Activated CD4-positive, alpha-beta T cell treated with anti-CD3 and anti-CD28 coated beads, Interleukin-10, Interleukin-2, amounts not matched to agents 100 ng/mL and 50 ng/mL, durations not matched to agents 16 hours and 8 hours (primary cell): Measurements from ENCODE around the gene CDH5.

Experiments
- DNase-seq: peaks from one replicate; pipeline ENCODE4 v3.0.0-alpha.2; 2020

CDH5 gene

DNA sequence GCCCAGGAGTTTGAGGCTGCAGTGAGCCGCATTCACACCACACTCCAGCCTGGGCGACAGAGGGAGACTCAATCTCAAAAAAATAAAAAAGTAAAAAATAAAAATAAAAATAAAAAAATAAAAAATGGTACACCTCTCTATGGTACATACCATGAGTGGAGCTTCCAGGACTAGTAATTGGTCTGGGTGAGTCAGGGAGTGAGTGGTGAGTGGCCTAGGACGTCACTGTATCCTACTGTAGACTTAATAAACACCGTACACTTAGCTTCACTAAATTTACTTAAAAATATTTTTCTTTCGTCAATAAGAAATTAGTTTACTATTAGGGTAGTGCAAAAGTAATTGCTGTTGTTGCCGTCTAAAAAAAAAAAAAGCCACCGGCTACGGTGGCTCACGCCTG is 9.0 kb downstream of the CDH5 start:
- DNase-seq, result no peak

DNA sequence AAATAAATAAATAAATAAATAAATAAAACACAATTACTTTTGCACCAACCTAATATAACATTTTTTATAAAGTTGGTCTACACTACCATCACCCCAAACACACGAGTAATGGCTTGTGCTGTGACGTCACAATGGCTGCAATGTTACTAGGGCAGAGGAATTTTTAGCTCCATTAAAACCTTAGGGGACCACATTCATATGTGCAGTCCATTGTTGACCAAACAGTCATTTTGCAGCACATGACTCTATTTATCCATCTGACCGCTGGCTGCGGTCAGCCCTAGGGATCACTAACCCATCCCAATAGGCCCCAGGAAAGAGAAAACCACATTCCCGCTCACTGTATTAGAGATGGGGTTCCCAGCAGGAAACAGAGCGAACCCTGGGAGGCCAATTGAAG is 9.6 kb downstream of the CDH5 start:
- no peak for DNase-seq

DNA sequence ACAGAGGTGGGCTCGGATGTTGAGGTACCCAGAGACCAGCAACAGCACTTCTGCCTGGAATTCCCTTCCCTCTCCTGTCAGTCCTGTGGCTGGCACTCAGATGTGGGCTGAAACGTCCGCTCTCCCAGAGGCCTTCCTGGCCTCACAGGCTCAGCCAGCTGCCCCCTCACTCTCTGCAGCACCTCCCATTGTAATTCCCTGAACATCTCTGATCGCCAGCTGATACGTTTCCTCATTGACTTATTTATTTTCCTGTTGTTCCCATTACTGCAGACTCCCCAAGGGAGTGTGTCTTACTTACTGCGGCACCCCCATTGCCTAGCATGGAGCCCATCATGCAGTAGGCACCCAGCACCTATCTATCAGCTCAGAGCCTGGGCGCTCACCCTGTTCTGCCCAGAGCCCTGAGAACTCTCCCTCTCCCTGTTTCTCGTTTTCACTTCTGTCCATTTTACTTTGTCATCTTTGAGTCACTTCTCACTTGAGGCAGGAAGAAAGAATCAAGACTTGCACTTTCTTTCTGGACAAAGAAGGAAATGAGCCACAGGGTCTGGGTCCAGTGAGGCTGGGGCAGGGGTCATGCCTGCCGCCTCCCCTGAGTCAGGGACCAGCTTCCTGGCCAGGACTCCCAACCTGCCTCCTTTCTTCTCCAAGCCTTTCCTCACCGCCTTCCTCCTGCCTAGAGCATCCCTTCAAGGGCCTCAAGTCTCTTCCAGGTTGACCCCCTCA is 10.2 kb downstream of the CDH5 start:
- DNase-seq, result no peak

DNA sequence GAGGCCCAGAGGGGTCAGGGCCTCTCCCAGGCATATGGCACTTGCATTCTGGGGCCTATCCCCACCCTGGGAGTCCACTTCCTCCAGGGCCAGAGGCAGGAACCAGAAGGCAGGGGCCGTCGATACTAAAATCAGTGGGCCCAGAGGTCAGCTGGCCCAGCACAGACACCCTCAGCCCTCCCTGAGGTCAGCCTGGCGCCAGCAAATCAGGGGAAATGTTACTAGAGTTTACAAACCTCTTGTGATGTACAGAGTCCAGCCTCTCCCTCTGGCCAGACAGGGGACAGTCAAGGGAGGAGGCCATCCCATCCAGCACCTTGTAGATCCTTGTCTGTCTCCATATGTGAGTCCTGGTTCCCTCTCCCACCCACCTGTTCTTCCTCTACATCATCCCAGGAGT is 10.8 kb downstream of the CDH5 start:
- DNase-seq, result no peak

DNA sequence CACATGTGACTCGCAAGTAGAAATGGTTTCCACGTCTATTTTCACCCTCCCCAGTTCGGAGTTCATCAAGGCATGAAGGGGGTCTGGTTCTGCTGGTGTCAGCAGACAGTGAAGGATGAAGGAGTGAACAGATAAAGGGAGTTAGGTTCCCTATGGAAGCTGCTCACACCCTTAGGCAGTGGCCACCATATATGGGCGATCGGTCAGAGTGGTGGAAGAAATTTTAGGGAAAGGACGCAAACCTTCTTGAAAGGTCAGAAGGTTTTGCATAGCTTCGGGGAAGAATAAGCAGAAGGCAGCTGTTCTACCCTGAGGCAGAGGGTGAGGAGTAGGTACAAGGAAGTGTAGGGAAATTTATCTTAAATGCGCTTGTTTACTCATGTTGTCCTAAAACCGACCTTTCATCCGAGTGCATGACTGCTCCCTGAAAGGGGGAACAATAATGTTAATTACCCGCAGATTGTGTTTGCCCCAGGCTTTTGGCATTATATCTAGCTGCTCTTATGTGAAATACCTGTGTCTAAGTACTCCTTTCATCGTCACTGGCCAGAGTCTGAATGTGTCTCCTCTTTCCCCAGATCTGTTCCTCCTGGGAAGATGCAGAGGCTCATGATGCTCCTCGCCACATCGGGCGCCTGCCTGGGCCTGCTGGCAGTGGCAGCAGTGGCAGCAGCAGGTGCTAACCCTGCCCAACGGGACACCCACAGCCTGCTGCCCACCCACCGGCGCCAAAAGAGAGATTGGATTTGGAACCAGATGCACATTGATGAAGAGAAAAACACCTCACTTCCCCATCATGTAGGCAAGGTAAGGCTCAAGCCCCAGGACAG is 12.5 kb downstream of the CDH5 start:
- DNase-seq, result no peak

DNA sequence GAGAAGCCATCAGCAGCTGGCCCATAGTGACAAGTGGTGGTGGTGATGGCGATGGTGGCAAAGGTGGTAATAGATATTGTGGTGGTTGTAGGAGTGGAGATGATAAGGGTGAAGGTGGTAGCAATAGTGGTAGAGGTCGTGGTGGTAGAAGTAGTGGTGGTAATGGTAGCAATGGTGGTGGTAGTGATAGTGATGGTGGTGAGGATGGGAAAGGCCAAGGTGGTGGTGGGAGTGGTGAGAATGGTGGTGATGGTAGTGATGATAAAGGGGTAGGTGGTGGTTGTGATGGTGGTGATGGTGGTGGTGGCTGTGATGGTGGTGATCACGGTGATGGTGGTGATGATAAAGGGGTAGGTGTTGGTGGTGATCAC is 13.1 kb downstream of the CDH5 start:
- no peak for DNase-seq

DNA sequence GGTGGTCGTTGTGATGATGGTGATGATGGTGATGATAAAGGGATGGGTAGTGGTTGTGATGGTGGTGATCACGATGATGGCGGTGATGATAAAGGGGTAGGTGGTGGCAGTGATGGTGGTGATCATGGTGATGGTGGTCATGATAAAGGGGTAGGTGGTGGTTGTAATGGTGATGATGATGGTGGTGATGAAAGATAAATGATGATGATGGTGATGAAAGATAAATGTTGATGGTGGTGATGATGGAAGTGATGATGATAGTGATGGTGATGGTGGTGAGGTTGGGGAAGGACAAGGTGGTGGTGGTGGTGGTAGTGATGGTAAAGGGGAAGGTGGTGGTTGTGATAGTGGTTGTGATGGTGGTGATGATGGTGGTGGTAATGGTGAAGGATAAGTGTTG is 13.9 kb downstream of the CDH5 start:
- DNase-seq, result no peak

DNA sequence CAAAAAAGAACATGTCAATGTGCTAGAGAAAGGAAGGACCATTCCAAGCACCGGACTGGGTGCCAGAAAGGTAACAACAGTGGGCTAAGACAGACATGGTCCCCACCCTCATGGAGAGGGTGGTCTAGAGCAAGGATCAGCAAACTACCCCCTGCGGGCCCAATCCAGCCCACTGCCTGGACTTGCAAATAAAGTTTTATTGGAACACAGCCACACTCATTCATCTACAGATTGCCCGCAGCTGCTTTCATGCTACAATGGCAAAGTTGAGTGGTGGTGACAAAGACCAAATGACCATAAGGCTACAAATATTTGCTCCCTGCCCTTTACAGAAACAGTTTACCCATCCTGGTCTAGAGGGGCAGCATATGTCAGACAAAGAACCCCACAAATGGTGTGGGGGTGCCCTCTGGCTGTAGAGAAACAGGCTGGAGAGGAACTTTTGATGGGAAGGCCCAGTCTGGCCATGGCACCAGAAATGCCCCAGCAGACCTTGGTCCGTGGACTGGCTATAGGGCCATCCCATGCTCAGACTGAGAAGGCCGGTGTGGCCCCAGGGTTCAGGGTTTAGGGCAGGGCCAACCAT is 15.2 kb downstream of the CDH5 start:
- DNase-seq, result no peak

DNA sequence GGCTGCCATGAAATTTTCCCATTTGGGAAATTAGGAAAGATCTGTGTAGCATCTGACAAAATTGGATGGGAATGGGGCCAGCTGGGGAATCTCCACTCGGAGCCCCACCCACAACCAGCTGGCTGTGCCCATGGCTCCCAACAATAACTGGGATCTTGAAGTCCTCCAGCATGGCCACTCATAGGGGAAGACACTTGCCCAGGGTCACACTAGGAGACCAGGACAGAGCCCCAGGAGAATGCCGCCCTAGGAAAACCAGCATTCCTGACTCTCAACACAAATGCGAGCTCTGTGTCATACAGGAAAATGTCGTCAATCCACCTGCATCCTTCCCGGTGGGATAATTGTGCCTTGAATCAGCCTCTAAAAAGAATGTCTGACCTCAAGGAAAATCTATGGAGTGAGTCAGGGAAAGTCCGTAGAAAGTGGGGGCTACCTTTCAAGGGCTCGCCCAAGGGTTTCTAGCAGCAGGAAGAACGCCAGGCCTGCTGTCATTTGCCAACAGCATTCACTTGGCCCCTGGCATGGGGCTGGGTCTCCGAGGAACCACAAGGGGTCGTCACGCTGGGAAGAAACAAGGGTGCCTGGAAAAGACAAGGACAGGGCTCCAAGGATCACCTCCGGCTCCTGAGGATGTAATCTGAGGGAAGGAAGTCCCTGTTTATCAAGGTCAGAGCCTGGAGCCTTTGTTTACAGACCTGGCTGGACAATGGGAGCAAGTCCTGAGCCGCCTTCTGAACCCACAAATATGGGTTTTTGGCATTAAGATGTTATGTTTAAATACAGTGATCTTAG is 15.9 kb downstream of the CDH5 start:
- DNase-seq, result no peak

DNA sequence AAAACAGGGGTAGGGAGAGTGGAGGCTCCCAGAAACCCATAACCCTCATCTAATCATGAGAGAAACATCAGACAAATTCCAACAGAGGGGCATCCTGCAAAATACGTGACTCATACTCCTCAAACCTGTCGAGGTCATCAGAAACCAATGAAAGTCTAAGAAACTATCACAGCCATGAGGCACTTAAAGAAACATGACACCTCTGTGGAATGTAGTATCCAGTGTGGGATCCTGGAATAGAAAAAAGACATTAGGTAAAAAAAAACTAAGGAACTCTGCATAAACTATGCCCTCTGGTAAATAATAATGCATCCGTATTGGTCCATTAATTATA is 16.4 kb downstream of the CDH5 start:
- DNase-seq, result no peak

DNA sequence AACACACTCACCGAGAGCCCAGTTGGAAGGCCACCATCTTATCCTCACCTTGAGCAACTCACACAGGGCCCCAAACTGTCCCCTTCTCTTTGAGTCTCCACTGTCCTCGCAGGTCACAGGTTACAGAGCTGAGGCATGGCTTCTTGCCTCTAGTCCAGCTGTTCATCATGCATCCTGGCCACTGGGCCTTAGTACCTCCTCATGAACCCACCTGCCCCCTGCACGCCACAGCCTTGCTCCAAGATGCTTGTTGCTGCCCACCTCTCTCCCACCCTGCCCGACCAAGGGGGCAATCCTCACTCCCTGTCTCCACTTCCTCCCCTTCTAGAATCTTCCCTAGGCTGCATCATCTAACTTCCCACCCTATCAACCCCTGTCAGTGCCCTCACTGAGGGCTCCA is 17.1 kb downstream of the CDH5 start:
- no peak for DNase-seq

DNA sequence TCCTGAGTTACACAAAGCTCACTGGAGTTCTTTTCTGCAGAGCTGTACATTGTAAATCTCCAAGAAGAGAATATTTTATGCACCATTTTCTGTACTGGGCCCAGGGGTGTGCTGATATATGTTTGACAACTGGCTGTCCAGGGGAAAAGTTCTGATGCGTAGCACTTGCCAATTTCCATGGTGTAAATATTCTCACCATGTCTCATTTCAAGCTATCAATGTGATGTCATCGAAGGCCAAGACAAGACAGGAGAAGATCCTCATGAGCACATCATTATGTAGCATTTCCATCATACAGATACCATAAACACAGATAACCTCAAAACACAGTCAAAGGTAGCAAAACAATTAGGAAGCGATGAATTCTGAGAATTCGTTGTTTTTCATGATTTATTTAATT is 18.9 kb downstream of the CDH5 start:
- no peak for DNase-seq

DNA sequence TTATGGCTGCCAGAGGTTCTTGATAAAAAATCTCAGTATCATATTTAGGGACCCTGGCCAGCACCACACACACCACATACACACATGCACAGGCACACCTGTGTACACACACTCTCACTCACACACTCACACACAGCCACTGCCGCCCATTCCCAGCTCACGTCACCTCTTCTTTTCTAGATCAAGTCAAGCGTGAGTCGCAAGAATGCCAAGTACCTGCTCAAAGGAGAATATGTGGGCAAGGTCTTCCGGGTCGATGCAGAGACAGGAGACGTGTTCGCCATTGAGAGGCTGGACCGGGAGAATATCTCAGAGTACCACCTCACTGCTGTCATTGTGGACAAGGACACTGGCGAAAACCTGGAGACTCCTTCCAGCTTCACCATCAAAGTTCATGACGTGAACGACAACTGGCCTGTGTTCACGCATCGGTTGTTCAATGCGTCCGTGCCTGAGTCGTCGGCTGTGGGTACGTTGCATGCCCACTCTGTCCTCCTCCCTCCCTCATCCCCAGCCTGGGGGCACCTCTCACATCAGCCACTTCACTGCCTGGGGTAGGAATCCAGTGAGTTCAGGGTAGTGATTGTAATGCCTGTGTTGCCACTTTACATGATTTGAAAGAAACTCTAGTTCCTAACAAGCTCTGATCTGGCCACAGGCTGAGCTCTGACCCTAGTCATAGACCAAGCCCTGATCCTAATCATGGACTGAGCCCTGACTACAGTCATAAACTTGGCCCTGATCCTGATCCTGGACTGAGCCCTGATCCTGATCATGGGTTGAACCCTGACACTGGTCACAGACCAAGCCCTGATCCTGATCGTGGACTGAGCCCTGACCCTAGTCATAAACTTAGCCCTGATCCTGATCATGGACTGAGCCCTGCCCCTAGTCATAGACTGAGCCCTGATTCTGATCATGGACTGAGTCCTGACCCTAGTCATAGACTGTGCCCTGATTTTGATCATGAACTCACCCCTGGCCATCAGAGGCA is 20.4 kb downstream of the CDH5 start:
- DNase-seq, result no peak

DNA sequence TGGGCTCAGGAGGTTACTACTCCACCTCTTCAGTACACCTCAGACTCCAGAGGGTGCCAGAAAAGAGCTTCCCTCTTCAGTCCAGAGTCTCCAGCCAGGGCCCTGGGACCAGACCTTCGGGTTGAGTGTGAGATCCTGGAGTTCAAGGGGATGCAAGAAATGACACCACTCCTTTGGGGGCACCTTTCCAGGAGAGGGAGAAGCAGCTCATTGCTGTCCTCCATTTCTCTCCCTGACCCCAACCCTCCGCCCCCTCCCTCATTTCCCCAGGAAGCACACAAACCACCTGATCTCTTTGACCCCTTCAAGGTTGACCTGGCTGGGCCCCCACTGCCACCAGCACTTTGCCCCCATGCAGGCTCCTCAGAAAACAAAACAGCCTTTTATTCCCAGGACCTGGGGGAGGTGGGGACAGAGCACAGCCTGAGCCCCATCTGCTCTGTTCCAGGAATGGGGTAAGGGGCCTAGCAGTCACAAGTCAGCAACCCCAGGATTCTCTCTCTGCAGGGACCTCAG is 21.4 kb downstream of the CDH5 start:
- no peak for DNase-seq

DNA sequence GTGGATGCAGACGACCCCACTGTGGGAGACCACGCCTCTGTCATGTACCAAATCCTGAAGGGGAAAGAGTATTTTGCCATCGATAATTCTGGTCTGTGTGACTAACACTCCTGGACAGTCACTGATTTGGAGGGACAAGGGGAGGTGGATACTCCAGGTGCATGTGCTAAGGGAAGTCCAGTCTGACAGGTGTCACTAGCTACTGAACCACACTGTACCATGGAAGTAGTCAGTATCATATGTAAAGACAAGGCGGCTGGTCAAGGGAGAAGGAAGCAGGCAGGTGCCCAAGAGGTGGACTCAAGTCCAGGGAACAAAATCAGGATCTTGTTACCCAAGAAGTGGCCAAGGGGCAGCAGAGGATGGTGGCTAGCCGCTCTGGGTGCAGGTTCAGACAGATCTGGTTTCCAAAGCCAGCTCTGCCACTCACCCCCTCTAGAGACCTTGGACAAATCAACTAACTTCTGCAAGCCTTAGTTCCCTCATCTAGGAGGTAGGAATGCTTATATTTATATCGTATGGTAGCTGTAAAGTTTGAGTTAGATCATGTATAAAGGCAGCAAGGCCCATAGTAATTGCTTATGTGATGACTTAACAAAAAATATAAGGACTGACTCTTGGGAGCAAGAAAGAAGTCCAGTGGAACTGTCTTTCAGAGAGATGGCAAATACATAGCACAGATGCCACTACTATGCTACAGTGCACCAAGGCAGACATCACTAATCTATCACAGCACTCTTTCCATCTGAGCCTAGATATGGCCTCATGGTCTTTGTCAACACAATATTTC is 22.1 kb downstream of the CDH5 start:
- no peak for DNase-seq

DNA sequence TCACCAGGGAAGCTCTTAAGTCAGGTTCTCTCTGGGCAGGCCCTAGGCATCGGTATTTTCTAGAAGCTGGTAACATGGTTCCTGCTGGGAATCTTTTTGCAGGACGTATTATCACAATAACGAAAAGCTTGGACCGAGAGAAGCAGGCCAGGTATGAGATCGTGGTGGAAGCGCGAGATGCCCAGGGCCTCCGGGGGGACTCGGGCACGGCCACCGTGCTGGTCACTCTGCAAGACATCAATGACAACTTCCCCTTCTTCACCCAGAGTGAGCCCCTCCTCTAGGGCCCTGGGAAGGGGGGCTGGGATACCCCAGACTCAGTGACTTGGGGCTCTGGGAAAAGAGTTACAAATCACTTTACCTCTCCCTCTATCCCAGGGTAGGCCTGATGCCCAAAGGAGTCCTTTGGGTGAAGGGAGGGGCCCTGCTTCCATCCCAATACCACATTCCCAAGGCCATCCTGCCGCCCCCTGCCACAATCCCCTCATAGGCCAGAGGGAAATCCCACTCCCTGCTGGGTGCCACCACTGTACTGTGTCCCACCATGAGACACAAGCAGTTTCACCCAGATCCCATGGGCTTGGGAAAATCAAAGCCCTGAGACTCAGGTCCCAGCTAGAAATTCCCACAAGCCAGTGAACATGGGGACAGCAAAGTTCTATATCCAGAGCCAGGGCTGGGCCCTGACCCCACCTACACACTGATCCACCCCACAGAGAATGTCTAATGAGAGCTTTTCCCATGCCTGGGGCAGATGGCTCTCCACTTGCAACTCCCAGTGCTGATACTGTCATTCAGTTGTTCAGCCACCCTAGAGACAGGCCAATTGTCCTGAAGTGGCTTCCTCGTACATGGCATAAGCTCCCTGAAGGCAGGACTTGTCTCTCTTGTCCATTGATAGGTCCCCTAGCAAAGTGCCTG is 23.0 kb downstream of the CDH5 start:
- no peak for DNase-seq

DNA sequence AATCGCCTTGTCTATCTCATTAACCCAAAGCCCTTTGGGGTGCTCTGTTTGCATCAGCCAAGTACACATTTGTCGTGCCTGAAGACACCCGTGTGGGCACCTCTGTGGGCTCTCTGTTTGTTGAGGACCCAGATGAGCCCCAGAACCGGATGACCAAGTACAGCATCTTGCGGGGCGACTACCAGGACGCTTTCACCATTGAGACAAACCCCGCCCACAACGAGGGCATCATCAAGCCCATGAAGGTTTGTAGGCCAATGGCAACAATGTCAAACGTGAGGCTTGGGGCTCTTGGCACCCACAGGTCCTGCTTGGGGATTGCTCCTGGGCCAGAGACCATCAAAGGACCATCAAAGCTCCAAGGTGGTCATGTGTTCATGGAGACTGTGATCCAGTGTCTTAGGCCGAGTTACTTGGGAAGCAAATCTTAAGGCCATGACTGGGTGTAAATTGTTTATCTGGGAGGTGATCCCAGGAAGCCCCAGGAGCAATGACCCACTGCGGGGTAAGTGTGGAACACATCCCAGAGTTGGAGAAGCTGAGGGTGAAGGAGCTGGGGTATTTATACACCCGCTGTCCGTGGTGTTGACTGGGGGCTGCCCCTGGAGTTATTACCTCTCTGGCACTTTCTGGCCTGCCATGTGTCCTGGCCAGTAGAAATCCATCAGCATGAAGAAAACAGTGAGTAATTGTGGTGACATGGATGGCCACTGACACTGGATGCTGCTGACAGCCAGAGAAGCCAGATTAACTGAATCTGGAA is 24.0 kb downstream of the CDH5 start:
- no peak for DNase-seq

DNA sequence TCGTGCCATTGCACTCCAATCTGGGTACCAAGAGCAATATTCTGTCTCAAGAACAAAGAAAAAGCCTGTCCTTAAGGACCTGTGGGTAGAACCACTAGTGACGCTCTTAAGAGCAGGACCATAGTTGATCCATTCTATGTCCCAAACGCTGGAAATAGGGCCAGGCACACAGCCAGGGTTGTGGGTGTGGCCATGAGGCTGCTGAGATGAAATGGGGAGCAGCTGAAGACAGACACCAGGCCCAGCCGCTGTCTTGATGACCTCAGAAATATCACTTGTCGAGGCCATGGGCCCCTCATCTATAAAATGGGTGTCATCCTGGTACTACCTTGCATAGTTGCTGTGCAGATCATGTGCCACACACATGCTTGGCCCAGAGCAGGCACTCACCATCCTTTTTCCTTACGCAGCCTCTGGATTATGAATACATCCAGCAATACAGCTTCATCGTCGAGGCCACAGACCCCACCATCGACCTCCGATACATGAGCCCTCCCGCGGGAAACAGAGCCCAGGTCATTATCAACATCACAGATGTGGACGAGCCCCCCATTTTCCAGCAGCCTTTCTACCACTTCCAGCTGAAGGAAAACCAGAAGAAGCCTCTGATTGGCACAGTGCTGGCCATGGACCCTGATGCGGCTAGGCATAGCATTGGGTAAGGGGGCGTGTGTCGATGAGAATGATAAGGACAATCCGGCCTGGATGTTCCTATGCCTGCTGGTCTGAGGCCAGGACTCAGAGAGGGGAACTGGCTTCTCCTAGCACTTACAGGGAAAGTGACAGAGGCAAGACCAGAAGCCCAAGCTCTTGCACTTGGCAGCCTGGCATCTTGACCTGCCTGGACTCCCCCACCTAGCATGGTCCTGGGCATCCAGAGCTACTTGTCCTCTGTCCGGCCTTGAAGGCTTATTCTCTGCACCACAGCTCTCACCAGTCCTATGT is 25.5 kb downstream of the CDH5 start:
- no peak for DNase-seq
